ENCODE measurements around the gene SLC25A43.
"Not testable (repeated sequence)": the region's sequence is repeated elsewhere in the genome, so short reads cannot be mapped to it uniquely, and the experiment has no call there.

SLC25A43 gene

DNA sequence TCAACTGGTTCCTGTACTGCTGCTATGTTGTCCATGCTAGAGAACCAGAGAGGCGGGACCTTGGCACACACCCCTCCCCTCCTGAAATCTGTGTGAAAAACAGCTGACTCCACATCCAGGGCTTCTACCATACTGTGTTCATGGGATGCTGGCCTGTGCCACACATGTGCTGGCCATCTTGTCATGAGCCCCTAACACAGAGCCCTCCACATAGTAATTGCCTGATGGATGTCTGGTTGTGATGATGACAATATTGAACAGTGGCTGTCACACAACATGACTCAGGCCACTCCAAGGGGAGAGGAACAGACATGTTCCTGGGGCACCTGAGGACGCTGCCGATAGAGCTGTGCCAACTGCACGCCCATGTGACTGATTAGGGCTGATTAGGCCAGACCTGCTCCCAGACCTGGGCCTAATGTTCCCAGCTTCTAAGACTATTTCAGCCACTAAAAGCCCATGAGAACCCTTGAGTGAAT lies 82.2 kb downstream of the SLC25A43 start:
- no peak overlapping the region for H2AFZ ChIP-seq (ENCODE audit: low read length, unreplicated experiment)
- H3K79me2 ChIP-seq (ENCODE audit: control insufficient read depth, insufficient read depth, low read length, unreplicated experiment) = no peaks in the 10 kb centered on the region
- H3K27ac ChIP-seq (ENCODE audit: low read depth, low read length) = no peak overlapping the region
- peaks cover 16% of the 10 kb centered on the region for H3K4me1 ChIP-seq (ENCODE audit: control insufficient read depth, insufficient read depth, low read length, unreplicated experiment)
- H3K36me3 ChIP-seq (ENCODE audit: insufficient read depth, low read length) = no peaks in the 10 kb centered on the region
- H3K27me3 ChIP-seq (ENCODE audit: insufficient read depth, low read length) = no peaks in the 10 kb centered on the region
- no peak overlapping the region for H3K4me3 ChIP-seq (ENCODE audit: low read depth, low read length)

DNA sequence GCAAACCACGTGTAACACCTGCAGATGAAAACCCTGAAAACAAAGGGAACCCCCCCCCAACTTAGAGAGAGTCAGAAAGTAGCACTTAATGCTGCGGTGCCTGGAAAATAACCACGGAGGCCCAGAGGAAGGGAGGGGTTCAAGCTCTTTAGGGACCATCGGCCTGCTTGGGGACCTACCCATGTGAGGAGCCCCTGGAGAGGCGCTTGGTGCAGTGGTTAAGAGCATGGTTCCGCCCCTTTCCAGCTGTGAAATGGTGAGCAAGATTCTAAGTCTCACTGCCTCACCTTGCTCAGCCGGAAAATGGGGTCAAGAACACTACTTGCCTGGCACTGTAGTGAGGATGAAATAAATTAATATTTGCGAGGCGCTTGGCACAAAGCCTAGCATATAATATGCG lies 82.9 kb downstream of the SLC25A43 start:
- Histone ChIP-seq H3K36me3 (ENCODE audit: insufficient read depth, low read length) (no peaks in the 10 kb centered on the region), H3K27me3 (ENCODE audit: insufficient read depth, low read length) (no peaks in the 10 kb centered on the region), H3K4me1 (ENCODE audit: control insufficient read depth, insufficient read depth, low read length, unreplicated experiment) (peaks cover 16% of the 10 kb centered on the region), H2AFZ (ENCODE audit: low read length, unreplicated experiment) (peak overlapping the region; percentile 91), H3K27ac (ENCODE audit: low read depth, low read length) (no peak overlapping the region; the same call in 1 of the 2 replicates), H3K4me3 (ENCODE audit: low read depth, low read length) (peak overlapping the region; percentile 75), H3K79me2 (ENCODE audit: control insufficient read depth, insufficient read depth, low read length, unreplicated experiment) (no peaks in the 10 kb centered on the region)

DNA sequence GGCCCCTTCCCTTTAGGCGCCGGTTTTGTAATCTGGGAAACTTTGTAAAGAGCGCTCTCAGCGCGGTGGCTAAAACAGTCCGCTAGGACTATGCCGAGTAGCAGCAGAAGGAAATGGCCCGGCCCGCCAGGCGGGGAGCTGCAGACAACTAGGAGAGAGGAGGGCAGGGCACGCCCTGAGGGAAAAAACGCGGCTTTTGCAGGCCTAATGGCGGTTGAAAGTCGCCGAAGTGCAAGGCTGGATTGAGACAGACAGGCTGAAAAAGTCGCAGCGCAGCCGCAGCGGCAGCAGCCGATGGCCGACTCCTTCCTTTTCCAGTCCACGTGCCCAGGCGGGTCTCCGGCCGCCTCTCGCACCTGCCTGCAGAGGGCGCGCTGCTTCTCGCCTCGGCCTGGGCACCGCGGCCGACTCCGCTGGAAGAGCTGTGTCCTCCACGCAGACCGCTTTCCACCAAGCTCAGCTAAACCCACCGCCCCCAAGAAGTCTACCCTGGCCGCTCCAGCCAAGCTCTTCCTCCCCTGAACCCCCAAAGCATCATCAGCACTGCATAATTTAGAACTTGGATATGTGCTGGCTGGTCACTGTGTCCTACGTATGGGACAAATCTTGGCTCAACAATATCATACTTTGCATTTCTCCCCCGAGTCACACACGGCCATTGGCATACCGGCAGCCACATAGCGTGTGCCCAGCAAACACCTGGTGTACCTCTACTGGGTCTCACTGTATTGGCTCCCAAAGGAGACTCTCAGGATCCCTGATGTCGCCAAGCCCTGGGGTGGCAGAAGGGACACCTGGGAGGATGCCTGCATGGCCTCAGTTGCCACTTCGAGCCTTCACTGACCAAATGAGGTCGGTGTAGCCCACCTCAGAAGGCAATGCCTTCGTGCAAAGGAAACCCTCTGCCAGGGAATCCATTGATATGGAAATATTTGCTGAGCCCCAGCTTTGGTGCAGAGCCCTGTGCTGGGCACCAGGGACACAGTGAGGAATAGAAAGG lies 83.6 kb downstream of the SLC25A43 start:
- Histone ChIP-seq H2AFZ (ENCODE audit: low read length, unreplicated experiment) (peak overlapping the region; percentile 91), H3K4me1 (ENCODE audit: control insufficient read depth, insufficient read depth, low read length, unreplicated experiment) (peaks cover 16% of the 10 kb centered on the region), H3K27me3 (ENCODE audit: insufficient read depth, low read length) (no peaks in the 10 kb centered on the region), H3K27ac (ENCODE audit: low read depth, low read length) (no peak overlapping the region; the same call in 1 of the 2 replicates), H3K36me3 (ENCODE audit: insufficient read depth, low read length) (no peaks in the 10 kb centered on the region), H3K4me3 (ENCODE audit: low read depth, low read length) (peak overlapping the region; percentile 75), H3K79me2 (ENCODE audit: control insufficient read depth, insufficient read depth, low read length, unreplicated experiment) (no peaks in the 10 kb centered on the region)

DNA sequence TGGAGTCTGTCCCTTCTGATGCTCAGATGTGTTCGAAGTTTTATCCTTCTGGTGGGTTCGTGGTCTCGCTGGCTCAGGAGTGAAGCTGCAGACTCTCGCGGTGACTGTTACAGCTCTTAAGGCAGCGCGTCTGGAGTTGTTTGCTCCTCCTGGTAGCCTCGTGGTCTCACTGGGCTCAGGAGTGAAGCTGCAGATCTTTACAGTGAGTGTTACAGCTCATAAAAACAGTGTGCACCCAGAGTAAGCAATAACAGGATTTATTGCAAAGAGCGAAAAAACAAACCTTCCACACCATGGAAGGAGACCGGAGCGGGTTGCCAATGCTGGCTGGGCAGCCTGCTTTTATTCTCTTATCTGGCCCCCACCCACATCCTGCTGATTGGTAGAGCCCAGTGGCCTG lies 87.6 kb downstream of the SLC25A43 start:
- Histone ChIP-seq H3K36me3 (ENCODE audit: insufficient read depth, low read length) (no peaks in the 10 kb centered on the region), H3K27me3 (ENCODE audit: insufficient read depth, low read length) (no peaks in the 10 kb centered on the region), H3K27ac (ENCODE audit: low read depth, low read length) (no peak overlapping the region), H2AFZ (ENCODE audit: low read length, unreplicated experiment) (no peak overlapping the region), H3K79me2 (ENCODE audit: control insufficient read depth, insufficient read depth, low read length, unreplicated experiment) (no peaks in the 10 kb centered on the region), H3K4me3 (ENCODE audit: low read depth, low read length) (no peak overlapping the region), H3K4me1 (ENCODE audit: control insufficient read depth, insufficient read depth, low read length, unreplicated experiment) (peaks cover 5% of the 10 kb centered on the region)

DNA sequence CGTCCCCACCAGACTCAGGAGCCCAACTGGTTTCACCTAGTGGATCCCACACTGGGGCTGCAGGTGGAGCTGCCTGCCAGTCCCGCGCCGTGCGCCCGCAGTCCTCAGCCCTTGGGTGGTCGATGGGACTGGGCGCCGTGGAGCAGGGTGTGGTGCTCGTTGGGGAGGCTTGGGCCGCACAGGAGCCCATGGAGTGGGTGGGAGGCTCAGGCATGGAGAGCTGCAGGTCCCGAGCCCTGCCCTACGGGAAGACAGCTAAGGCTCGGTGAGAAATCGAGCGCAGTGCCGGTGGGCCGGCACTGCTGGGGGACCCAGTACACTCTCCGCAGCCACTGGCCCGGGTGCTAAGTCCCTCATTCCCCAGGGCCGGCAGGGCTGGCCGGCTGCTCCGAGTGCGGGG lies 88.6 kb downstream of the SLC25A43 start:
- not testable (repeated sequence) for H2AFZ ChIP-seq (ENCODE audit: low read length, unreplicated experiment); H3K4me3 ChIP-seq (ENCODE audit: low read depth, low read length); H3K27ac ChIP-seq (ENCODE audit: low read depth, low read length); H3K27me3 ChIP-seq (ENCODE audit: insufficient read depth, low read length); H3K4me1 ChIP-seq (ENCODE audit: control insufficient read depth, insufficient read depth, low read length, unreplicated experiment); H3K36me3 ChIP-seq (ENCODE audit: insufficient read depth, low read length); H3K79me2 ChIP-seq (ENCODE audit: control insufficient read depth, insufficient read depth, low read length, unreplicated experiment)

DNA sequence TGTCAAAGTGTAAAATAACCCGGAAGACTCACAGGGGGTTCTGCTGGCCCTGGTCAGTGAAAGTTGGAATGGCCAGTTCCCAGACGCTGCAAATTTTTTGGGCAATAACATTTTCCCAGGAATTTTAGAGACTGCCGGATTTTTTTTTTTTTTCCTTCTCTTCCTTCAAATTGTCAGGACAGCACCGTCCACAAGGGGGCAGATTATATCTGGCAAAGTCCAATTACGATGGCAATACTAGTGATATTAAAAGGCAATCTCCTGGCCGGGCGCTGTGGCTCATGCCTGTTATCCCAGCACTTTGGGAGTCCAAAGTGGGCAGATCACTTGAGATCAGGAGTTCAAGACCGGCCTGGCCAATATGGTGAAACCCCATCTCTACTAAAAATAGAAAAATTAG lies 89.6 kb downstream of the SLC25A43 start:
- Histone ChIP-seq H3K36me3 (ENCODE audit: insufficient read depth, low read length) (no peaks in the 10 kb centered on the region), H3K27me3 (ENCODE audit: insufficient read depth, low read length) (no peaks in the 10 kb centered on the region), H2AFZ (ENCODE audit: low read length, unreplicated experiment) (no peak overlapping the region), H3K79me2 (ENCODE audit: control insufficient read depth, insufficient read depth, low read length, unreplicated experiment) (no peaks in the 10 kb centered on the region), H3K27ac (ENCODE audit: low read depth, low read length) (no peak overlapping the region), H3K4me3 (ENCODE audit: low read depth, low read length) (no peak overlapping the region), H3K4me1 (ENCODE audit: control insufficient read depth, insufficient read depth, low read length, unreplicated experiment) (no peaks in the 10 kb centered on the region)

DNA sequence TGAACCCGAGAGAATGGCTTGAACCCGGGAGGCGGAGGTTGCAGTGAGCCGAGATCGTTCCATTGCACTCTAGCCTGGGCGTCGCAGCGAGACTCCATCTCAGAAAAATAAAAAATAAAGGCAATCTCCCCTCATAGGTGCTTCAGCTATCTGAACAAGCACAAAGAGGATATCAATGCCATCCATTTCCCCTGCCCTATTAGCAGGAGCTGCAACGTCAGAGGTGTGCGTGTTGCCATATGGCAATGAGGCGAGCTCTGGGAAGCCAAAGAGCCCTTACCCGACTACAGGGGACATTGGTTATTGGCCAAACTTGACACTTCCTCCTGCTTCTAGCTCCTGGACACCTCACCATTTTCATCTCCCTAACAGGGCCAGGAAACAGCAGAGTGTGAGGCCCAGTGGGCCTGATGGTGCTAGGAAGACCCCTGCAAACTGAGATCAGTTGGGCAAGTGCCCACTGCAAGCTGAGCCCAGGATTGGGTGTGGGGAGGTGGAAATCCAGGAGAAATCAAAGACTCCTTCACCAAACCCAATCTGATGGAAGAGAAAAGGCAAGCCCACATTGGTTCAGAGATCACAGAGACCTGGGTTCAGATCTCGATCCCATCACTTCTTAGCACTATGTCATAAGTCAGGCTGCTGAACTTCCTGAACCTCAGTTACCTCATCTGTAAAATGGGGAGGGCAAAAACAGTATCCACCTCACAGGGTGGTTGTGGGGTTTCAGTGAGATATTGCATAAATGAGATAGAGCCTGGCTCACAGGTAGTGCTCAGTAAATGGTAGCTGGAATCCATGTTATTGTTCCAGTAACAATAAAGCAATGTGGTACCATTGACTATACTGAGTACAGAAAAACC lies 90.3 kb downstream of the SLC25A43 start:
- Histone ChIP-seq H2AFZ (ENCODE audit: low read length, unreplicated experiment) (no peak overlapping the region), H3K27me3 (ENCODE audit: insufficient read depth, low read length) (no peaks in the 10 kb centered on the region), H3K79me2 (ENCODE audit: control insufficient read depth, insufficient read depth, low read length, unreplicated experiment) (no peaks in the 10 kb centered on the region), H3K4me3 (ENCODE audit: low read depth, low read length) (no peak overlapping the region), H3K4me1 (ENCODE audit: control insufficient read depth, insufficient read depth, low read length, unreplicated experiment) (no peaks in the 10 kb centered on the region), H3K36me3 (ENCODE audit: insufficient read depth, low read length) (no peaks in the 10 kb centered on the region), H3K27ac (ENCODE audit: low read depth, low read length) (no peak overlapping the region)

DNA sequence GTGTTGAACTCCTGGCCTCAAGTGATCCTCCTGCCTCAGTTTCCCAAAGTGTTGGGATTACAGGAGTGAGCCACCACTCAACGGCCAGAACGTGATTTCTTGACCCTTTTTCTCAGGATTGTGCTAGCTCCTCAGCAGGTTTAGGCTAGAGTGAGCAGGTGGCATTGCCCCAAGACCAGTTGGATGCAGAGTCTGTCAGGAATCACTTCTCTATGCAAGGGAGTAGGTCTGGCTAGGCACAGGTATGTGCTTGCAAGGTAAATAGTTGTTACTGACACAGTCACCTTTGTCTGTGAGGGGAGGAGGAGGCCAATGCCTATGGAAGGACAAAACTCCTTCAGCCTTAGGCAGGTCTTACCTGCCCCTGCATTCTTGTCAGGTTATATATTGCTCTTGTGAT lies 93.3 kb downstream of the SLC25A43 start:
- Histone ChIP-seq H3K27ac (ENCODE audit: low read depth, low read length) (no peak overlapping the region), H2AFZ (ENCODE audit: low read length, unreplicated experiment) (no peak overlapping the region), H3K79me2 (ENCODE audit: control insufficient read depth, insufficient read depth, low read length, unreplicated experiment) (no peaks in the 10 kb centered on the region), H3K4me1 (ENCODE audit: control insufficient read depth, insufficient read depth, low read length, unreplicated experiment) (no peaks in the 10 kb centered on the region), H3K27me3 (ENCODE audit: insufficient read depth, low read length) (no peaks in the 10 kb centered on the region), H3K4me3 (ENCODE audit: low read depth, low read length) (no peak overlapping the region), H3K36me3 (ENCODE audit: insufficient read depth, low read length) (no peaks in the 10 kb centered on the region)

DNA sequence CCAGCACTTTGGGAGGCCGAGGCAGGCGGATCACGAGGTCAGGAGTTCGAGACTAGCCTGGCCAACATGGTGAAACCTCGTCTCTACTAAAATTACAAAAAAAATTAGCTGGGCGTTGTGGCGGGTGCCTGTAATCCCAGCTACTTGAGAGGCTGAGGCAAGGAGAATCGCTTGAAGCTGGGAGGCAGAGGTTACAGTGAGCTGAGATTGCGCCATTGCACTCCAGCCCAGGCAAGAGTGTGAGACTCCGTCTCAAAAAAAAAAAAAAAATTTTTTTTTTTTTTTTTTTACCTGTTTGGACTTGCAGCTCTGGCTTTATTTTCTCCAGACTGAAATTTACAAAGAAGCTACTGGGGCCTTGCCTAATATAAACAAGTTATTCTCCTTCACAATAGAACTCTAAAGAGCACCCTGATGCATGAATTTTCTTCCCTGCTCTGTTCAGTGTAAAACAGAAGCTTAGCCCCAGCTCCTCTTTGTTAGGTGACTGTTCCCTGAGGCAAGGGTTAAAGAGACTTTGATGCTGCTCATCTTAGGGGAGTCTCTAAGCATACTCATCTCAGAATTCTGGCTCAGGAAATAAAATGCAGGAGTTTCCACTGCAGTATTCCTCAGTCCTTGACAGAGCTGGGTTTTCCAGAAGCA lies 94.8 kb downstream of the SLC25A43 start:
- H3K79me2 ChIP-seq (ENCODE audit: control insufficient read depth, insufficient read depth, low read length, unreplicated experiment); H3K4me3 ChIP-seq (ENCODE audit: low read depth, low read length); H3K4me1 ChIP-seq (ENCODE audit: control insufficient read depth, insufficient read depth, low read length, unreplicated experiment); H3K27ac ChIP-seq (ENCODE audit: low read depth, low read length); H3K27me3 ChIP-seq (ENCODE audit: insufficient read depth, low read length); H3K36me3 ChIP-seq (ENCODE audit: insufficient read depth, low read length); H2AFZ ChIP-seq (ENCODE audit: low read length, unreplicated experiment): not testable (repeated sequence)

Measured in ACC112 (cell line).